Esophagus squamous epithelium (tissue), 4 donors: ENCODE measurements around the gene CCNDBP1.

Source experiments
- CTCF ChIP-seq, 6 experiments: fragments of 450-650 bp in 4 of 6; fragments of 200-600 bp in 2 of 6; sonication (generic) in 2 of 6; IDR thresholded peaks; one replicate each; pipeline ENCODE4 v1.5.1; 2016 to 2019; ENCODE audit warnings: antibody characterized with exemption in 6 of 6, mild to moderate bottlenecking in 4 of 6, moderate library complexity in 4 of 6
- POLR2A ChIP-seq, 4 donors: fragments of 450-650 bp; IDR thresholded peaks; one replicate each; pipeline ENCODE4 v1.6.1; 2017; ENCODE audit warnings: antibody characterized with exemption in 4 of 4, mild to moderate bottlenecking in 4 of 4, moderate library complexity in 3 of 4

- TF ChIP-seq CTCF (IDR thresholded peaks at IDR 0.05) (no peak), POLR2A (IDR thresholded peaks at IDR 0.05) (no peak)
Observed at GRCh38 chr15:43220991-43221403, 35.8 kb downstream of the CCNDBP1 start, which contains the start of gene EPB42.
